ENCODE results near the gene HSD17B1.

Gene HSD17B1

DNA sequence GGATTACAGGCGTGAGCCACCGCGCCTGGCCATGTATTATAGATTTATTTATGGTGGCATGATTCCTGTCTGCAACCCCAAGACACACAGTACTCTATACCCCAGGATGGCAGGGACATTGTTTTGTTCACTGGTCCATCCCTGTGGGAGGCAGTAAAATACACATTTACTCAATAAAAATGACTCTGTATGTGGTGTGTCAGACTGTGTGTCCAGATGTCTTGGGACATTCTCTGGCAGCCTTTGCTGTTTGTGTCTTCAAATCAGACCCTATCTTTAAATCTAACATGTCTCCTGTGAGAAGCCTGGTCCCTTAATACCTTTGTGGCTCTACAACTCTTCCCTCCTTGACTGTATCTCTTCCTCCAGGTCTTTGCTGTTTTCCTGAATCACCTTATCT lies 7.5 kb downstream of the HSD17B1 start:
- peak overlapping the region in 1 of 2 donors; percentile 87 for H3K27ac ChIP-seq

DNA sequence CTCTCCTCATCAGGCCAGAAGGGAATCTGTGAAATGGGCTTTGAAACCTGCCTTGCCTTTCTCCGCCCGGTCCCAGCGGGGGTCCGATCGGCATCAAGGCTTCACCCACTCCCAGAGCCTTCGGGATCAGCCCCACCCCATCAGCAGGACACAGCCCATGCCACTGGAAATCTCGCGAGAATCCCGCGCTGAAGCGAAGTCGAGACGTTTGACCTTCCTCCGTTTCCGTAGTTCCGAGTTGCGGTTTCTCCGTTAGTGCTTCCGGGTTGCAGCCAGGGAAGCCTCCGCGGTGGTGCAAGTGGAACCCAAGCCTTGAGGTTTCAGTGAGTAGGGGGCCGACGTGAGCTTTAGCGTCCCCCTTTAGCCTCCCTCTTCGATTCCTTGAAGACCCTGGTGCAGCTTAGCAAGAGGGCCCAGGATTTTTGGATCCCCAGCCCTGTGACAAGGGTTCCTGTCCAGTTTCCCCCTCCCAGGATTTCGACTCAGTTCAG lies 9.2 kb downstream of the HSD17B1 start, which contains the start of gene COASY:
COASY (plus strand) TSS at position 252 of the 491 bp plus-strand sequence. CDS start 475 bp downstream, outside the sequence.
- peak within 1 kb of the TSS; percentile 69 to 90 for H3K4me3 ChIP-seq
- peak within 1 kb of the TSS; percentile 83 to 87 for H3K27ac ChIP-seq
- intact Hi-C loops (cut with DNase I; ENCODE audit: low total_unique reads): no loop called here
- TF ChIP-seq, protein P1, sequence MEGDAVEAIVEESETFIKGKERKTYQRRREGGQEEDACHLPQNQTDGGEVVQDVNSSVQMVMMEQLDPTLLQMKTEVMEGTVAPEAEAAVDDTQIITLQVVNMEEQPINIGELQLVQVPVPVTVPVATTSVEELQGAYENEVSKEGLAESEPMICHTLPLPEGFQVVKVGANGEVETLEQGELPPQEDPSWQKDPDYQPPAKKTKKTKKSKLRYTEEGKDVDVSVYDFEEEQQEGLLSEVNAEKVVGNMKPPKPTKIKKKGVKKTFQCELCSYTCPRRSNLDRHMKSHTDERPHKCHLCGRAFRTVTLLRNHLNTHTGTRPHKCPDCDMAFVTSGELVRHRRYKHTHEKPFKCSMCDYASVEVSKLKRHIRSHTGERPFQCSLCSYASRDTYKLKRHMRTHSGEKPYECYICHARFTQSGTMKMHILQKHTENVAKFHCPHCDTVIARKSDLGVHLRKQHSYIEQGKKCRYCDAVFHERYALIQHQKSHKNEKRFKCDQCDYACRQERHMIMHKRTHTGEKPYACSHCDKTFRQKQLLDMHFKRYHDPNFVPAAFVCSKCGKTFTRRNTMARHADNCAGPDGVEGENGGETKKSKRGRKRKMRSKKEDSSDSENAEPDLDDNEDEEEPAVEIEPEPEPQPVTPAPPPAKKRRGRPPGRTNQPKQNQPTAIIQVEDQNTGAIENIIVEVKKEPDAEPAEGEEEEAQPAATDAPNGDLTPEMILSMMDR (IDR thresholded peaks at IDR 0.05): no peak
- peaks cover 16 to 24% (median 20%) of the 10 kb centered on the region in 3 donors for H3K36me3 ChIP-seq
- no peaks in the 10 kb centered on the region for H3K9me3 ChIP-seq
- no peaks in the 10 kb centered on the region for H3K27me3 ChIP-seq
- DNase-seq: peak; percentile 95 to 98
- H3K4me1 ChIP-seq: peaks cover 4 to 53% (median 43%) of the 10 kb centered on the region in 4 donors

More for the DNA sequence above, 7.5 kb downstream of the HSD17B1 start:
- no peaks in the 10 kb centered on the region for H3K27me3 ChIP-seq
- H3K4me3 ChIP-seq: no peak overlapping the region
- TF ChIP-seq, protein P1 (IDR thresholded peaks at IDR 0.05): no peak
- H3K36me3 ChIP-seq: peaks cover 9 to 14% (median 10%) of the 10 kb centered on the region in 3 donors
- no peak for DNase-seq
- intact Hi-C loops (cut with DNase I; ENCODE audit: low total_unique reads): no loop called here
- H3K4me1 ChIP-seq: peaks cover 4 to 48% (median 40%) of the 10 kb centered on the region in 4 donors
- H3K9me3 ChIP-seq: no peaks in the 10 kb centered on the region

DNA sequence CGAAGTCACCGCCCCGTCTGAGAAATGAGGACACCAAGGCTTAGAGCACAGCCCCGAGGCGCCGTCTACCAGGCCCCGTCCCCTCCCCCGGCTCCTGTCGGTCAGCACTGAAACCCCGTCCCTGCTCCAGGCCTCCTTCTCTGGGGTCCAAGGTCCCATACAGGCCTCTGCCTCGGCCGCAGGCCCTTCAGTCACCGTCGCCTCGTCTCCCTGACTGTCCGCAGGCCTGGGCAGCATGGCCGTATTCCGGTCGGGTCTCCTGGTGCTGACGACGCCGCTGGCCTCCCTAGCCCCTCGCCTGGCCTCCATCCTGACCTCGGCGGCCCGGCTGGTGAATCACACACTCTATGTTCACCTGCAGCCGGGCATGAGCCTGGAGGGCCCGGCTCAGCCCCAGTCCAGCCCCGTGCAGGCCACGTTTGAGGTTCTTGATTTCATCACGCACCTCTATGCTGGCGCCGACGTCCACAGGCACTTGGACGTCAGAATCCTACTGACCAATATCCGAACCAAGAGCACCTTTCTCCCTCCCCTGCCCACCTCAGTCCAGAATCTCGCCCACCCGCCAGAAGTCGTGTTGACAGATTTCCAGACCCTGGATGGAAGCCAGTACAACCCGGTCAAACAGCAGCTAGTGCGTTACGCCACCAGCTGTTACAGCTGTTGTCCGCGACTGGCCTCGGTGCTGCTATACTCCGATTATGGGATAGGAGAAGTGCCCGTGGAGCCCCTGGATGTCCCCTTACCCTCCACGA lies 9.8 kb downstream of the HSD17B1 start:
- no peaks in the 10 kb centered on the region for H3K27me3 ChIP-seq
- no peak for DNase-seq
- peaks cover 16 to 24% (median 20%) of the 10 kb centered on the region in 3 donors for H3K36me3 ChIP-seq
- H3K9me3 ChIP-seq: no peaks in the 10 kb centered on the region
- peak overlapping the region; percentile 69 to 90 for H3K4me3 ChIP-seq
- H3K27ac ChIP-seq: peak overlapping the region; percentile 83 to 87
- intact Hi-C loops (cut with DNase I; ENCODE audit: low total_unique reads): no loop called here
- TF ChIP-seq, protein P1 (IDR thresholded peaks at IDR 0.05): no peak
- H3K4me1 ChIP-seq: peaks cover 4 to 54% (median 46%) of the 10 kb centered on the region in 4 donors

DNA sequence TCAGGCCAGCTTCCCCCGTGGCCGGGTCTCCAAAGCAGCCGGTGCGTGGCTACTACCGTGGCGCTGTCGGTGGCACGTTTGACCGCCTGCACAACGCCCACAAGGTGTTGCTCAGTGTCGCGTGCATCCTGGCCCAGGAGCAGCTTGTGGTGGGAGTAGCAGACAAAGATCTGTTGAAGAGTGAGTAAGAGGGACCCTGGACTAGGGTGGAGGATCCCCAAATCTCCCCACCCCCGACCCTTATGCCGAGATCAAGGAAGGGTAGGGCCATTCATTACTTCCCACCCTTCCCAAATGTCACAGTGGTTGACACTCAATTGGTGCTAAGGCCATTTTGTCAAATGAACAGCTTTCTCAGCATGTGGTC lies 10.4 kb downstream of the HSD17B1 start:
- TF ChIP-seq, protein P1 (IDR thresholded peaks at IDR 0.05): no peak
- Histone ChIP-seq H3K4me3 (peak overlapping the region; percentile 69 to 90), H3K27ac (peak overlapping the region; percentile 83 to 87), H3K4me1 (peaks cover 4 to 59% (median 50%) of the 10 kb centered on the region in 4 donors), H3K9me3 (no peaks in the 10 kb centered on the region), H3K36me3 (peaks cover 16 to 24% (median 20%) of the 10 kb centered on the region in 3 donors), H3K27me3 (no peaks in the 10 kb centered on the region)
- DNase-seq: no peak
- intact Hi-C loops (cut with DNase I; ENCODE audit: low total_unique reads): no loop called here

DNA sequence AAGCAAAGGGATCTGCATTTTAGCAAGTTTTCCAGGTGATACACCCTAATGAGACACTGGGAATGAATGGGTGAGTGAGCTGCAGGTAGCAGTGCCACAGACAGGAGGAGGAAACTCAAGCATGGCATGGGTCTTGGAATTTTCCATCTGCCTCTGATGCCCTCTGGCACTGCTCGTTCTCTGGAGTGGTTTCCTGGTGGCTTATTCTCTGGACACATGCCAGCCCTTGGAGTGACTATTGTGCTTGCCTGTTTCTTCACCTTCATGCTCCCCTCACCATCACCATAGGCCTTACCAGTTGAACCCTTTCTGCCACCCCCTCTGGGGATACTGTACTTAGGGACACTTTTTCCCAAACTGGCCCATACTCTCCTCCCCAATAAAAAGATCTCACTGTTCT lies 10.8 kb downstream of the HSD17B1 start:
- intact Hi-C loops (cut with DNase I; ENCODE audit: low total_unique reads): no loop called here
- H3K4me3 ChIP-seq: peak overlapping the region; percentile 69 to 90

More for the DNA sequence above, 10.8 kb downstream of the HSD17B1 start:
- Histone ChIP-seq H3K36me3 (peaks cover 16 to 28% (median 23%) of the 10 kb centered on the region in 3 donors), H3K27ac (no peak overlapping the region), H3K4me1 (peaks cover 4 to 63% (median 54%) of the 10 kb centered on the region in 4 donors), H3K27me3 (no peaks in the 10 kb centered on the region), H3K9me3 (no peaks in the 10 kb centered on the region)
- TF ChIP-seq, protein P1 (IDR thresholded peaks at IDR 0.05): no peak
- DNase-seq: no peak

All from tibial artery (tissue), 4 donors.